Measurements from ENCODE around the gene DNAI2. TPM values are rescaled to one million over a fixed set of nuclear protein-coding genes. Genes with fewer than 3 reads are reported as not detected.

DNAI2 gene
- total RNA-seq, 1 donor from 2014 or later: not detected

- H3K4me1 Mint-ChIP-seq: no peaks in the 10 kb centered on the region
- H3K36me3 Mint-ChIP-seq (ENCODE audit: low read depth): no peaks in the 10 kb centered on the region
- no peak for TF ChIP-seq CTCF (IDR thresholded peaks at IDR 0.05)
- ATAC-seq (ENCODE audit: low read depth) (no peak), DNase-seq (no peak)
- CTCF ChIA-PET: no interaction called here
- no peaks in the 10 kb centered on the region for H3K9me3 Mint-ChIP-seq
- H3K4me3 Mint-ChIP-seq: no peak overlapping the region
- POLR2A ChIA-PET: no interaction called here
- intact Hi-C loops (cut with micrococcal nuclease): no loop called here
- H3K27me3 Mint-ChIP-seq: no peaks in the 10 kb centered on the region
- no peak overlapping the region for H3K27ac Mint-ChIP-seq
Measured at GRCh38 chr17:74251051-74251450, 23.0 kb upstream of the DNAI2 start.

- POLR2A ChIA-PET: no interaction called here
- H3K27ac Mint-ChIP-seq: no peak overlapping the region
Measured at GRCh38 chr17:74251569-74251968, 22.5 kb upstream of the DNAI2 start.

GRCh38 chr17:74252211-74252610 lies 21.8 kb upstream of the DNAI2 start:
- CTCF ChIA-PET: no interaction called here
- Mint-ChIP-seq H3K9me3 (no peaks in the 10 kb centered on the region), H3K4me3 (no peak overlapping the region), H3K4me1 (no peaks in the 10 kb centered on the region), H3K27me3 (no peaks in the 10 kb centered on the region), H3K27ac (no peak overlapping the region), H3K36me3 (ENCODE audit: low read depth) (no peaks in the 10 kb centered on the region)
- DNase-seq: no peak
- ATAC-seq (ENCODE audit: low read depth): no peak
- POLR2A ChIA-PET: no interaction called here
- TF ChIP-seq CTCF (IDR thresholded peaks at IDR 0.05): no peak
- intact Hi-C loops (cut with micrococcal nuclease): no loop called here

More at GRCh38 chr17:74251569-74251968, 22.5 kb upstream of the DNAI2 start:
- no peak for TF ChIP-seq CTCF (IDR thresholded peaks at IDR 0.05)
- ATAC-seq (ENCODE audit: low read depth) (no peak), DNase-seq (no peak)
- CTCF ChIA-PET: no interaction called here
- no peak overlapping the region for H3K4me3 Mint-ChIP-seq
- H3K4me1 Mint-ChIP-seq: no peaks in the 10 kb centered on the region
- H3K36me3 Mint-ChIP-seq (ENCODE audit: low read depth): no peaks in the 10 kb centered on the region
- intact Hi-C loops (cut with micrococcal nuclease): no loop called here
- H3K9me3 Mint-ChIP-seq: no peaks in the 10 kb centered on the region
- no peaks in the 10 kb centered on the region for H3K27me3 Mint-ChIP-seq

- no peak overlapping the region for H3K4me3 Mint-ChIP-seq
- ChIA-PET POLR2A (no interaction called here), CTCF (no interaction called here)
- no peaks in the 10 kb centered on the region for H3K9me3 Mint-ChIP-seq
- intact Hi-C loops (cut with micrococcal nuclease): no loop called here
- no peaks in the 10 kb centered on the region for H3K4me1 Mint-ChIP-seq
- no peak for TF ChIP-seq CTCF (IDR thresholded peaks at IDR 0.05)
- DNase-seq (no peak), ATAC-seq (ENCODE audit: low read depth) (no peak)
- H3K36me3 Mint-ChIP-seq (ENCODE audit: low read depth): no peaks in the 10 kb centered on the region
- H3K27ac Mint-ChIP-seq: no peak overlapping the region
- no peaks in the 10 kb centered on the region for H3K27me3 Mint-ChIP-seq
Measured at GRCh38 chr17:74253036-74253435, 21.0 kb upstream of the DNAI2 start.

GRCh38 chr17:74257311-74257710 lies 16.7 kb upstream of the DNAI2 start:
- Mint-ChIP-seq H3K4me1 (no peaks in the 10 kb centered on the region), H3K36me3 (ENCODE audit: low read depth) (no peaks in the 10 kb centered on the region), H3K4me3 (no peak overlapping the region), H3K9me3 (no peaks in the 10 kb centered on the region), H3K27me3 (no peaks in the 10 kb centered on the region), H3K27ac (no peak overlapping the region)
- intact Hi-C loops (cut with micrococcal nuclease): no loop called here
- no peak for TF ChIP-seq CTCF (IDR thresholded peaks at IDR 0.05)
- ChIA-PET CTCF (no interaction called here), POLR2A (no interaction called here)
- DNase-seq (no peak), ATAC-seq (ENCODE audit: low read depth) (no peak)
